GM04503 (cell line): ENCODE data around the gene PSMC6.
"Not testable (repeated sequence)": the region's sequence is repeated elsewhere in the genome, so short reads cannot be mapped to it uniquely, and the experiment has no call there.

Source experiments
- DNase-seq: peaks from one replicate; pipeline ENCODE4 v3.0.0-alpha.2; 2012; ENCODE audit warnings: low read depth

Gene PSMC6

GRCh38 chr14:52723514-52724359 is 16.7 kb downstream of the PSMC6 start:
- no peak for DNase-seq

GRCh38 chr14:52724360-52724644 is 17.3 kb downstream of the PSMC6 start:
- no peak for DNase-seq

DNA sequence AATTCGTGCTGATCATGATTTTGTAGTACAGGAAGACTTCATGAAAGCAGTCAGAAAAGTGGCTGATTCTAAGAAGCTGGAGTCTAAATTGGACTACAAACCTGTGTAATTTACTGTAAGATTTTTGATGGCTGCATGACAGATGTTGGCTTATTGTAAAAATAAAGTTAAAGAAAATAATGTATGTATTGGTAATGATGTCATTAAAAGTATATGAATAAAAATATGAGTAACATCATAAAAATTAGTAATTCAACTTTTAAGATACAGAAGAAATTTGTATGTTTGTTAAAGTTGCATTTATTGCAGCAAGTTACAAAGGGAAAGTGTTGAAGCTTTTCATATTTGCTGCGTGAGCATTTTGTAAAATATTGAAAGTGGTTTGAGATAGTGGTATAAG is 20.5 kb downstream of the PSMC6 start:
- not testable (repeated sequence) for DNase-seq

DNA sequence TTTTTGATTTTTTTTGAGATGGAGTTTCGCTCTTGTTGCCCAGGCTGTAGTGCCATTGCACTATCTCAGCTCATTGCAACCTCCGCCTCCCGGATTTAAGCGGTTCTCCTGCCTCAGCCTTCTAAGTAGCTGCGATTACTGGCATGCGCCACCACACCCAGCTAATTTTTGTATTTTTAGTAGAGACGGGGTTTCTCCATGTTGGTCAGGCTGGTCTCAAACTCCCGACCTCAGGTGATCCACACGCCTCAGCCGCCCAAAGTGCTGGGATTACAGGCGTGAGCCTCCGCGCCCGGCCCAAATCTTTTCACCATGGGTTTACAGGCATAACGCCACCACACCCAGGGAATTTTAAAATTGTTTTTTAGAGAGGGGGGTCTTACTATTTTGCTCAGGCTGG is 22.0 kb downstream of the PSMC6 start:
- DNase-seq, result not testable (repeated sequence)

- DNase-seq, result no peak
These were observed 22.6 kb downstream of the PSMC6 start for GRCh38 chr14:52729585-52729924.

DNA sequence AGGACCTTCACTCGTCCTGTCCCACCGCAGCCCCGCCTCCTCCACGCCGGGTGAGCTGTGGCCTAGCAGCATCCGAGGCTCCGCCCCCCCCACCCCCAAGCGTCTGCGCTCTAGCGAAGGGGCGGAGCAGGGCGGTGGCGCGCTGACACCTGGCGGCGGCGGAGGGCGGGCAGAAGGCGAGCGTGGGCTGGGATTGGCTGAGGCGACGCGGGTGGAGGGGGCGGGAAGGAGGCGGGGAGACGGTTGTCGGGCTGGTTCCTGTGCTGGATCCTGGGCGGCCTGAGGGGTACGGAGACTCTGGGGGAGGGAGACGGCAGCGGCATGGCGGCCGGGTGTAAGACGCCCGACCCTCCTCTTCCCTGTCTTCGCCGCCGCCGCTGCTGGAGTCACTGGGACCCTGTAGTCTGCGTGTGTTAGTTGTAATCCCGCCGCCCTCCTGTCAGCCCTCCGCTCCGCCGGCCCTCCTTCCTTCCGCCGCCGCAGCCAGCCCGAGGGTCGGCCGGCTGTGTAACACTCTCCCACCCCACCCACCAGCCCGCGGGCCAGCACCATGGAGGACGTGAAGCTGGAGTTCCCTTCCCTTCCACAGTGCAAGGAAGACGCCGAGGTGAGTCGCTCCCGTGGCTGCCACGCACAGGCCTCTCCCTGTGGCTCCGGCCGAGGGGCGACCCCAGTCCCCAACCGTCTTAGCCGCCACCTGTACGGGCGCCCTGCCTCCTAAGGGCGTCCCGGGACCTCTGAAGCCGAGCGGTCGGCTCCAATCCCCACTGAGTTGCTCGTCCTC is 23.1 kb downstream of the PSMC6 start, which contains the start of gene STYX:
Gene STYX (plus strand): TSS at position 242 of the 784 bp plus-strand sequence. CDS start 309 bp downstream, at position 551.
- peak; percentile 74 for DNase-seq

GRCh38 chr14:52730709-52731111 is 23.7 kb downstream of the PSMC6 start:
- no peak for DNase-seq

- DNase-seq, result no peak
These were observed 26.8 kb downstream of the PSMC6 start for GRCh38 chr14:52733824-52734223.

GRCh38 chr14:52735921-52736489 is 29.0 kb downstream of the PSMC6 start:
- no peak for DNase-seq

- no peak for DNase-seq
These were observed 31.4 kb downstream of the PSMC6 start for GRCh38 chr14:52738409-52738808.

GRCh38 chr14:52740751-52741150 is 33.8 kb downstream of the PSMC6 start:
- no peak for DNase-seq

- DNase-seq, result no peak
These were observed 34.9 kb downstream of the PSMC6 start for GRCh38 chr14:52741865-52742264.

DNA sequence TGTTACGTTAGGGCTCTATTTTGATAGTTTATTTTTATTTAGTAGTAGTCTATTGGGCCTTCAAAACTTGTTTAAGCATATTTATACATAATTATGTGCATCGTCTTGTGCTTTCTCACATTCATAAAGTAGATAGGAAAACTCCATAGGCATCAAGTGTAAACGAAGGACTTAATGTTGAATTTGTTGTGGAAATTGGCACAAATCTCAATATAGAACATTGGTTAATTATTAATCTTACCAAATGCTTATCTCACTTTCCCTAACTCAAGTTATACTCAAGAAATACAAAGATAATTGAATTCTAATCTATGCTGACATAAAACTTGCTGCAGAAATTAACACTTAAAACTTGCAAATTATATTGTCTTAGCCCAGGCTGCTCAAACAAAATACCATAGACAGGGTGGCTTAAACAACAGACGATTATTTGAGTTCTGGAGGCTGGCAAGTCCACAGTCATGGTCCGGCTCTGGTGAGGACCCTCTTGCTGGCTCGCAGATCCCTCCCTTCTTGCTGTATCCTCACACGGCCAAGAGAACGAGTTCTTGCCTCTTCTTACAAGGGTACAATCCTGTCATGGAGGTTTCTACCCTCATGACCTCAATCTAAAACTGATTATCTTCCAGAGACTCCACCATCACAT is 41.8 kb downstream of the PSMC6 start:
- DNase-seq, result no peak

DNA sequence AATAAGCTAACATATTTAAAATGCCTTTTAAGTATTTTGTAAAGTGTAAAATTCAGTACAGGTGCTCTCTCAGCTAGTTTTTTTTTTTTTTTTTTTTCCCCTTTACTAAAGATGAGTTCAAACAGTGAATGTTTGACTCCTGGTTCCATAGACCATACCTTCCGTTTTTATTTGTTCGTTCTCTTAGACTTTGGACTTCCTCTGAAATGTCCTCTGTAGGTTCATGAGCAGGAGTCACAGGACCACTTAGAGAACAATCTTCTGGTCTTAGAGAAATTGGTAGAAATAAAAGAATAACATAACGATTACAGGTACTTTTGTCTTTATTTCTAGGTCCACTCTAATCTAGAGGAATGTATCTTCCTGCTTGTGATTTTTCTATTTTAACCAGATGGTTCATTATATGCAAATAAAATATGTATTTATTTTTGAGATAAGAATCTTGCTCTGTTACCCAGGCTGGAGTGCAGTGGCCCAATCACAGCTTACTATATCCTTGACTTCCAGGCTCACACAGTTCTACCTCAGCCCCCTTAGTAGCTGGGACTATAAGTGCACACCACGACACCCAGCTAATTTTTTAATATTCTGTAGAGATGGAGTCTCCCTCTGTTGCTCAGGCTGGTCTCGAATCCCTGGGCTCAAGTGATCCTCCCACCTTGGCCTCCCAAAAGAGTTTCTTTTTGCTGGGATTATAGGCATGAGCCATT is 48.8 kb downstream of the PSMC6 start:
- DNase-seq, result no peak

GRCh38 chr14:52759145-52759544 is 52.1 kb downstream of the PSMC6 start:
- no peak for DNase-seq

GRCh38 chr14:52762923-52763322 is 55.9 kb downstream of the PSMC6 start:
- DNase-seq, result not testable (repeated sequence)

GRCh38 chr14:52767058-52767833 is 60.2 kb downstream of the PSMC6 start:
- DNase-seq, result no peak

- no peak for DNase-seq
These were observed 62.9 kb downstream of the PSMC6 start for GRCh38 chr14:52769887-52770286.

DNA sequence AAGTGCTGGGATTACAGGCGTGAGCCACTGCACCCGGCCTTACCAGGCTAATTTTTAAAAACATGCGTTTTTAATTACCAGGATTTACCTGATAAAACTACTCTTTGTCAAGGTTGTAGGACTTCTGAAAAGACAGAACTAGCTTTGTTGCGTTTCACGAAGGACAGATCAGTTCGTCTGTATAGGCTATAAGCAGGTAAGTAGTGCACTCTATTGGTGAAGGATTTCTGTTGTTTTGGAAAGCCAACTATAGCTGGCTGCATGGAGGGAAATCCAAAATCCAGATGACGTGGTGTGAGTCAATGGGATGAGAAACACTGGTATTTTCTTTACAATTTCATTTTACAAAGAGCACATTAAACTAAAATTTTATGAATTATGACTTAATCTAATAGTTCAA is 69.8 kb downstream of the PSMC6 start:
- DNase-seq, result no peak
